ENCODE results near the gene SLC35D1. TPM values are rescaled to one million over a fixed set of nuclear protein-coding genes. Genes with fewer than 3 reads are reported as not detected.

Gene SLC35D1
- total and polyA plus RNA-seq, 9 of the 15 experiments (the other 6 are each of a cell fraction or from before 2014, with no cell fraction given), result 2.3 to 10.4 (median 6.4) TPM

Small RNA genes lying within 50 kb of the gene (small RNA-seq; reads per million reads assigned to genes)
- not detected for gene RF00322

Other genes with a start within 250 kb of the SLC35D1 start
- gene DNAI4, start 129.3 kb downstream of the SLC35D1 start, total RNA-seq (2014; rRNA removed), result 0.73 TPM in 1 of 2 replicates, not detected in the other
- 2.9 and 3.5 TPM in 2 replicates for gene DNAI4, start 129.3 kb downstream of the SLC35D1 start, total RNA-seq (2014; rRNA removed; fragmentation: Illumina TruSeq; extraction: Trizol)
- gene DNAI4, start 129.3 kb downstream of the SLC35D1 start, total RNA-seq (2015; rRNA removed; fragmentation: Illumina TruSeq; extraction: Trizol), result 1.2 and 4.0 TPM in 2 replicates
- gene DNAI4, start 129.3 kb downstream of the SLC35D1 start, total RNA-seq (2021), result 2.9 TPM in 2 replicates
- gene DNAI4, start 129.3 kb downstream of the SLC35D1 start, polyA plus RNA-seq (2011; rRNA removed), result 3.6 and 4.8 TPM in 2 replicates
- 0.83 and 1.7 TPM in 2 replicates for gene DNAI4, start 129.3 kb downstream of the SLC35D1 start, polyA plus RNA-seq (2014; fragmentation: Illumina TruSeq; extraction: Trizol)
- 1 to 10 TPM; 1.8 to 2.2 TPM for gene DNAI4, start 129.3 kb downstream of the SLC35D1 start, polyA plus RNA-seq (2014; fragmentation: Nextera tagmentation; extraction: Ambion mirVana)
- gene DNAI4, start 129.3 kb downstream of the SLC35D1 start, polyA plus RNA-seq (2014; rRNA removed), result 0.31 and 0.57 TPM in 2 replicates
- gene MIER1, start 129.2 kb downstream of the SLC35D1 start, total RNA-seq (2014; rRNA removed), result 14.7 and 17.6 TPM in 2 replicates
- 34.8 and 41.3 TPM in 2 replicates for gene MIER1, start 129.2 kb downstream of the SLC35D1 start, total RNA-seq (2014; rRNA removed; fragmentation: Illumina TruSeq; extraction: Trizol)
- 28.7 and 28.9 TPM in 2 replicates for gene MIER1, start 129.2 kb downstream of the SLC35D1 start, total RNA-seq (2015; rRNA removed; fragmentation: Illumina TruSeq; extraction: Trizol)
- 23.1 and 23.7 TPM in 2 replicates for gene MIER1, start 129.2 kb downstream of the SLC35D1 start, total RNA-seq (2021)
- 13.5 and 16.3 TPM in 2 replicates for gene MIER1, start 129.2 kb downstream of the SLC35D1 start, polyA plus RNA-seq (2011; rRNA removed)
- gene MIER1, start 129.2 kb downstream of the SLC35D1 start, polyA plus RNA-seq (2014; fragmentation: Illumina TruSeq; extraction: Trizol), result 16.4 and 18.4 TPM in 2 replicates
- 10 to 100 TPM; 21.5 to 23.7 TPM for gene MIER1, start 129.2 kb downstream of the SLC35D1 start, polyA plus RNA-seq (2014; fragmentation: Nextera tagmentation; extraction: Ambion mirVana)
- 13.7 and 13.9 TPM in 2 replicates for gene MIER1, start 129.2 kb downstream of the SLC35D1 start, polyA plus RNA-seq (2014; rRNA removed)
- not detected in 2 replicates for gene C1orf141, start 80.8 kb upstream of the SLC35D1 start, total RNA-seq (2014; rRNA removed)
- gene C1orf141, start 80.8 kb upstream of the SLC35D1 start, total RNA-seq (2014; rRNA removed; fragmentation: Illumina TruSeq; extraction: Trizol), result not detected in 2 replicates
- gene C1orf141, start 80.8 kb upstream of the SLC35D1 start, total RNA-seq (2015; rRNA removed; fragmentation: Illumina TruSeq; extraction: Trizol), result not detected in 2 replicates
- gene C1orf141, start 80.8 kb upstream of the SLC35D1 start, total RNA-seq (2021), result 0.18 TPM in 1 of 2 replicates, not detected in the other
- gene C1orf141, start 80.8 kb upstream of the SLC35D1 start, polyA plus RNA-seq (2011; rRNA removed), result not detected in 2 replicates
- gene C1orf141, start 80.8 kb upstream of the SLC35D1 start, polyA plus RNA-seq (2014; fragmentation: Illumina TruSeq; extraction: Trizol), result not detected in 2 replicates
- not detected for gene C1orf141, start 80.8 kb upstream of the SLC35D1 start, polyA plus RNA-seq (2014; fragmentation: Nextera tagmentation; extraction: Ambion mirVana)
- not detected in 2 replicates for gene C1orf141, start 80.8 kb upstream of the SLC35D1 start, polyA plus RNA-seq (2014; rRNA removed)
- 22.8 and 23.0 TPM in 2 replicates for gene IL23R, start 112.3 kb upstream of the SLC35D1 start, total RNA-seq (2014; rRNA removed)
- gene IL23R, start 112.3 kb upstream of the SLC35D1 start, total RNA-seq (2014; rRNA removed; fragmentation: Illumina TruSeq; extraction: Trizol), result 50.3 and 64.1 TPM in 2 replicates
- 51.0 and 52.7 TPM in 2 replicates for gene IL23R, start 112.3 kb upstream of the SLC35D1 start, total RNA-seq (2015; rRNA removed; fragmentation: Illumina TruSeq; extraction: Trizol)
- 23.8 and 24.7 TPM in 2 replicates for gene IL23R, start 112.3 kb upstream of the SLC35D1 start, total RNA-seq (2021)
- 4.4 and 25.7 TPM in 2 replicates for gene IL23R, start 112.3 kb upstream of the SLC35D1 start, polyA plus RNA-seq (2011; rRNA removed)
- 34.8 and 38.9 TPM in 2 replicates for gene IL23R, start 112.3 kb upstream of the SLC35D1 start, polyA plus RNA-seq (2014; fragmentation: Illumina TruSeq; extraction: Trizol)
- gene IL23R, start 112.3 kb upstream of the SLC35D1 start, polyA plus RNA-seq (2014; fragmentation: Nextera tagmentation; extraction: Ambion mirVana), result 1 to 10 TPM; 5.5 to 7.0 TPM
- gene IL23R, start 112.3 kb upstream of the SLC35D1 start, polyA plus RNA-seq (2014; rRNA removed), result 17.2 and 22.0 TPM in 2 replicates